ENCODE data around the gene RAB17.

- TF ChIP-seq CTCF (IDR thresholded peaks at IDR 0.05; ENCODE audit: low read length) (no peak), EZH2 (IDR thresholded peaks at IDR 0.05; ENCODE audit: borderline replicate concordance, low read length) (no peak)
Observed at GRCh38 chr2:237530472-237531433, 59.8 kb downstream of the RAB17 start.
